SK-N-MC (cell line): ENCODE measurements around the gene KCNK13.

Experiments
- DNase-seq: peaks from one replicate; pipeline ENCODE4 v3.0.0-alpha.2; 2011; ENCODE audit warnings: low read depth, low spot score
- H3K27ac ChIP-seq: fragments of 200-600 bp; sonication (generic); 2 replicates; pipeline ENCODE4 v1.5.1; 2016; ENCODE audit warnings: mixed run types
- H3K36me3 ChIP-seq: fragments of 200-600 bp; sonication (generic); 2 replicates; pipeline ENCODE4 v1.6.1; 2017; ENCODE audit warnings: antibody characterized with exemption, low read length, mixed read lengths; ENCODE audit not compliant: insufficient read depth
- H3K4me3 ChIP-seq: fragments of 200-600 bp; sonication (generic); 2 replicates; pipeline ENCODE4 v1.5.1; 2016
- H3K9ac ChIP-seq: fragments of 200-600 bp; sonication (generic); 2 replicates; pipeline ENCODE4 v1.8.0; 2017; ENCODE audit warnings: mixed run types, mixed read lengths; ENCODE audit not compliant: insufficient read length
- H3K9me3 ChIP-seq: fragments of 200-600 bp; sonication (generic); 2 replicates; pipeline ENCODE4 v1.6.1; 2017; ENCODE audit warnings: low read depth, mild to moderate bottlenecking, antibody characterized with exemption, low read length, moderate library complexity, mixed read lengths
- EZH2 ChIP-seq: fragments of 200-600 bp; sonication (generic); IDR thresholded peaks from one replicate; pipeline ENCODE4 v1.6.1; 2017; ENCODE audit warnings: antibody characterized with exemption
- FOXP2 ChIP-seq: optimal IDR thresholded peaks from 2 replicates; pipeline ENCODE3; 2011; ENCODE audit warnings: mild to moderate bottlenecking, moderate library complexity; ENCODE audit not compliant: insufficient read depth; ENCODE audit errors: extremely low read length, control extremely low read depth
- POLR2AphosphoS5 ChIP-seq: IDR thresholded peaks from 2 replicates; pipeline ENCODE4 v1.6.1; 2012; ENCODE audit warnings: mild to moderate bottlenecking, low read depth, low read length, borderline replicate concordance

The KCNK13 gene

DNA sequence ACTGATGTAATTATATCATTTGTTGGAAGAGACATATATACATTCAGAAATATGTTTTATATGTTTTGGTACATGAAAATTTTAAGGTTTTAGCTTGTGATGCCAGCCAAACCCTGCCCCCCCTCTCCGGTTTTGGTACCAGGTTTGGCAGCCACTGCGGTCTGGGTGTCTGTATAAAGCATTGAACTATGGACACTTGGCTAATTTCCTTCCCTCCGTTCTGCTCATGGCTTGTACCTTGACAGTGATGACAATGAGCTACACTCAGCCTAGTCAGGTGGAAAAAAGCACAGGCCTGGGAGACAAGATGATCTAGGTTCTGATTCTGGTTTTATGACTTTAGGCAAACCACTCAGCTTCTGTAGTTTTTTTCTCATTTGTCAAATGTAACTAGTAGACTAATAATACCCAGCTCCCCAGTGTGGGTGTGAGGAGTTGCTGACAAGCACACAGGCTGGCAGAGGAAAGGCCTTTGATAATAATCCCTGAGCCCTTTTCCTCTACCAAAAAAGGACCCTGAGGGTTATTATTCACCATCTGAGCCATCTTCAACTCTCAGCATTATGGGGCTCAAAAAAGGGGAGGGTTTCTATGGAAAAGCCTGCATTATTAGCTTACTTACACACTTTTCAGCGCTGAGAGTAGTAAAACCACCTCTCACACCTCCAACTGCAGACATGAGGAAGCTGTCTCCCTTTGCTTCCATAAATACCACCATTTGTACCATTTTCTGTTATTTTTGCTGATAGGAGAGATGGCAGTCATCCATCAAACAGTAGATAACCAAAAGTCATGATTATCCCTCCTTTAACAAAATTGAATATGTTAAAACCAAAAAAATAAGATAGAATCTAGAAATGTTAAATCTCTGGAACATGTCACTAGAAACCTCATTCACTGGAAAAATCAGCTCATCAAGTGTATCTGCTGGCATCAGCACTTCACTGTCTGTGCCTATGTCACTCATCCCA, 118.3 kb downstream of the KCNK13 start:
- Histone ChIP-seq H3K36me3 (no peaks in the 10 kb centered on the region), H3K27ac (no peak overlapping the region), H3K9ac (no peak overlapping the region), H3K9me3 (no peaks in the 10 kb centered on the region), H3K4me3 (no peak overlapping the region)
- TF ChIP-seq FOXP2 (no peak), EZH2 (no peak), POLR2AphosphoS5 (no peak)
- no peak for DNase-seq

DNA sequence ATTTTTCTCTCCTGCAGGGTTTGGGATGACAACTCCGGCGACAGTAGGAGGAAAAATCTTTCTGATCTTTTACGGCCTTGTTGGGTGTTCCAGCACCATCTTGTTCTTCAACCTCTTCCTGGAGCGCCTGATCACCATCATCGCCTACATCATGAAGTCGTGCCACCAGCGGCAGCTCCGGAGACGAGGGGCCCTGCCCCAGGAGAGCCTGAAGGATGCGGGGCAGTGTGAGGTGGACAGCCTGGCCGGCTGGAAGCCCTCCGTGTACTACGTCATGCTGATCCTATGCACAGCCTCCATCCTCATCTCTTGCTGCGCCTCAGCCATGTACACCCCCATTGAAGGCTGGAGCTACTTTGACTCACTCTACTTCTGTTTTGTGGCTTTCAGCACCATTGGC, 122.3 kb downstream of the KCNK13 start:
- no peak overlapping the region for H3K4me3 ChIP-seq
- H3K9me3 ChIP-seq: no peaks in the 10 kb centered on the region
- no peak overlapping the region for H3K27ac ChIP-seq
- no peak for TF ChIP-seq FOXP2
- no peak for TF ChIP-seq POLR2AphosphoS5
- no peak for TF ChIP-seq EZH2
- no peak overlapping the region for H3K9ac ChIP-seq
- no peak for DNase-seq
- H3K36me3 ChIP-seq: no peaks in the 10 kb centered on the region

DNA sequence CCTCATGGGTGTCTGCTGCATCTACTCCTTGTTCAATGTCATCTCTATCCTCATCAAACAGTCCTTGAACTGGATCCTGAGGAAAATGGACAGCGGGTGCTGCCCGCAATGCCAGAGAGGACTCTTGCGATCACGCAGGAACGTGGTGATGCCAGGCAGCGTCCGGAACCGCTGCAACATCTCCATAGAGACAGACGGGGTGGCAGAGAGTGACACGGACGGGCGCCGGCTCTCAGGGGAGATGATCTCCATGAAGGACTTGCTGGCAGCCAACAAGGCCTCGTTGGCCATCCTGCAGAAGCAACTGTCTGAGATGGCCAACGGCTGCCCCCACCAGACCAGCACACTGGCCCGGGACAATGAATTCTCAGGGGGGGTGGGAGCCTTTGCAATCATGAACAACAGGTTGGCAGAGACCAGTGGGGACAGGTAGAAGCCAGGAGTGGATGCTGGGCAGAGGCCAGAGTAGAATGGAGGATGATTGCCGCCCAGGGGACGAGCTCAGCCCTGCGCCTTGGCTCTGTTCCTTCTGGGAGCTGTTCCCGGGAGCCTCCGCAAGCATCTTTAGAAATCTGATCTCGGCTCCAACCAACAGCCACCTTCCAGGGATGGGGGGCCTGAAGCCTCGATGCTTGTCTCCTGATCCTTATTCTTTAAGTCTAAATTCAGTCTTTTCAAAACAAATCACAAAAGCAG, 122.9 kb downstream of the KCNK13 start:
- Histone ChIP-seq H3K9ac (no peak overlapping the region), H3K4me3 (no peak overlapping the region), H3K27ac (no peak overlapping the region), H3K36me3 (no peaks in the 10 kb centered on the region), H3K9me3 (no peaks in the 10 kb centered on the region)
- no peak for DNase-seq
- no peak for TF ChIP-seq EZH2
- no peak for TF ChIP-seq FOXP2
- TF ChIP-seq POLR2AphosphoS5: no peak

DNA sequence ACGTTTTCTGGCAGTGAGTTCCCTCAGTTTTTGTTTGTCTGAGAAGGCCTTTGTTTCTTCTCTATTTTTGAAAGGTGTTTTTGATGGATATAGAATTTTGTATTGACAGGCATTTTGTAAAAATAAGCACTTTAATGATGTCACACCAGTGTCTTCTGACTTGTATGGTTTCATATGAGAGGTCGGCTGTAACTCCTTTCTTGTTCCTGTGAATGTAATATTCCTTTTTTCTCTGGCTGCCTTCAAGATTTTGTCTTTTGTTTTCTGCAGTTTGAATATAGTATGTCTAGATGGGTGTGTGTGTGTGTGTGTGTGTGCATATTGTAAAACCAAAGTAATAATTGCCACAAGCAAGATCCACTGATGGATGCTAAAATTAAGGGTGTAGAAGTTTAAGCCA, 126.8 kb downstream of the KCNK13 start:
- no peaks in the 10 kb centered on the region for H3K9me3 ChIP-seq
- TF ChIP-seq POLR2AphosphoS5: no peak
- TF ChIP-seq EZH2: no peak
- TF ChIP-seq FOXP2: no peak

DNA sequence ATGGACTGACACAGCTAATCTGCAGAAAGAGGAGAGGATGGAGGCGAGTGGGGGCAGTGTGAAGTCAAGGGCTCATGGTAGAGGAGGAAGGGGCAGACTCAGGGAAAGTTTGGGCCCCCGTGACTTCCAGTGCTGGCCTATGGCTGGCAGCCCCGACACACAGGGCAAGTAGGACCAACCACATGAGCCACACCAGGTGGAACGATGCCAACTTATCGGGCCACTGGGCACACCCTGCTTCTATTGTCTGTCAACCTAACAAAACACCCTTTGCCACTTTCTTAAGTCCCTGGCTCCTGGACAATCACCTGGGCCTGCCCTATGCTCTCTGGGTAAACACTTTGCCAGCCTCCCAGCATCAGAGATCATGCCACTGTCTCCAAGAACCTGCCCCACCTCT, 129.4 kb downstream of the KCNK13 start:
- no peak for TF ChIP-seq FOXP2
- no peak for TF ChIP-seq EZH2
- no peak for TF ChIP-seq POLR2AphosphoS5
- no peak overlapping the region for H3K9ac ChIP-seq
- H3K36me3 ChIP-seq: no peaks in the 10 kb centered on the region

More for the DNA sequence above, 126.8 kb downstream of the KCNK13 start:
- no peaks in the 10 kb centered on the region for H3K36me3 ChIP-seq
- no peak overlapping the region for H3K4me3 ChIP-seq
- DNase-seq: no peak
- no peak overlapping the region for H3K9ac ChIP-seq
- no peak overlapping the region for H3K27ac ChIP-seq

DNA sequence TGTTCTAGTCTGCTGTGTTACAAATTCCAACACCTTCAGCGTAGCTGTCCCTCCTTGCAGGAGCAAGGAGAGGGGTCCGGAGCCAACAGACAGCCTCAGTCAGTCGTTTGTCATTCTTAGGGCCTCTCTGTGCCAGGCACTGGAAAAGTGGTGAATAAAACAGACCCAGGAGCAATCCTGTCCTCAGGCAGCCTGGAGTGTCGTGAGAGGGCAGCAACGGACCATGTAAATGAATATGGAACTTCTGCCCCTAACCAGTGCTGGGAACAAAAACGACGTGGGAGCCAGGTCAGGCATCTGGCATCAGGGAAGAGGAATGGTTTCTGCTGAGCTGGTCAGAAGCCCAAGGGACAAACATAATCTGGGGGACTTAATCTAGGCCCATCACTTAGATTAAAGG, 129.8 kb downstream of the KCNK13 start:
- TF ChIP-seq EZH2 (no peak), POLR2AphosphoS5 (no peak), FOXP2 (no peak)
- H3K4me3 ChIP-seq: no peak overlapping the region
- no peaks in the 10 kb centered on the region for H3K36me3 ChIP-seq
- H3K9ac ChIP-seq: no peak overlapping the region
- DNase-seq: no peak
- no peaks in the 10 kb centered on the region for H3K9me3 ChIP-seq
- H3K27ac ChIP-seq: no peak overlapping the region

More for the DNA sequence above, 129.4 kb downstream of the KCNK13 start:
- Histone ChIP-seq H3K9me3 (no peaks in the 10 kb centered on the region), H3K4me3 (no peak overlapping the region), H3K27ac (no peak overlapping the region)
- DNase-seq: no peak

DNA sequence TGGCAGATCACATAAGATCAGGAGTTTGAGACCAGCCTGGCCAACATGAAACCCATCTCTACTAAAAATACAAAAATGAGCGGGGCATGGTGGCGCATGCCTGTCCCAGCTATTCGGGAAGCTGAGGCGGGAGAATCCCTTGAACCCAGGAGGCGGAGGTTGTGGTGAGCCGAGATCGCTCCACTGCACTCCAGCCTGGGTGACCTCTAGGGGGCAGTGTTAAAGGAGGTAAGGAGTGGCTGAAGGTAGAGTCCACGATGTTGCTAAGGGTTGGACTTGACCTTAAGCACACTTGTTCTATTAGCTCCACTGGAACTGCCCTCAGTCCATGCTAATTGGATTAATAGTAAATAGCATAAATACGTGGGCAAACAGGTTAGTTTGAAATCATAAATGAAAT, 132.1 kb downstream of the KCNK13 start:
- no peak overlapping the region for H3K27ac ChIP-seq
- DNase-seq: no peak
- H3K36me3 ChIP-seq: no peaks in the 10 kb centered on the region
- H3K9ac ChIP-seq: no peak overlapping the region
- H3K4me3 ChIP-seq: no peak overlapping the region
- TF ChIP-seq FOXP2: no peak
- TF ChIP-seq EZH2: no peak
- no peak for TF ChIP-seq POLR2AphosphoS5
- no peaks in the 10 kb centered on the region for H3K9me3 ChIP-seq

DNA sequence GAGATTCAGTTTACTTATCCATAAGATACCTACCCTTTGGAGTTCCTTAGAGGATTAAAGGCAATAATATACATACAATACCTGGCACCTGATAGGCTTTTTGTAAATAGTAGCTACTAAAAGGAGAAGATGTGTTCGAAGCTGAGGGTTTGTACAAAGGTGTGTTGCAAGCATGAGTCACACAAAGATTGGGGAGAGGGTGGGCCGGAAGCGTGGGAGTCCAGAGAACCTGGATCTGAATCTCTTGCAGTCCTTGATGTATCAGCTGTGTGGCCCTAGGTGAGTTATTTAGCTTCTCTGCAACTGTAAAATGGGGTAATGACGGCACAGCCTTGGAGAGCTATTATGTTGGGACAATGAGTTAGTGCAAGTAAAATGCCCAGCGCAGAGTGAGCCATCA, 132.9 kb downstream of the KCNK13 start:
- DNase-seq: no peak
- no peaks in the 10 kb centered on the region for H3K9me3 ChIP-seq
- TF ChIP-seq POLR2AphosphoS5: no peak
- TF ChIP-seq EZH2: no peak
- TF ChIP-seq FOXP2: no peak
- H3K36me3 ChIP-seq: no peaks in the 10 kb centered on the region
- no peak overlapping the region for H3K4me3 ChIP-seq
- H3K27ac ChIP-seq: no peak overlapping the region
- H3K9ac ChIP-seq: no peak overlapping the region
